ENCODE results near the gene NACC2.
A peak's percentile ranks its signal among the peaks of the same experiment; 100 is the strongest.

The NACC2 gene

GRCh38 chr9:136051837-136052471 is 43.1 kb downstream of the NACC2 start:
- DNase-seq (ENCODE audit: low read depth, low spot score): peak; percentile 93
- peak overlapping the region; percentile 74 for H3K4me3 ChIP-seq (ENCODE audit: low read depth, low read length)
- POLR2A ChIA-PET: interaction anchor here (0.6 to 1.7 kb wide), 6 partner anchors 8 to 854 kb away, joined by 3 to 8 read pairs (median 4); no protein-coding TSS in a partner anchor
- CTCF ChIA-PET: interaction anchor here (0.9 to 1.5 kb wide), 4 partner anchors 11 to 92 kb away, joined by 3 to 4 read pairs (median 3); no protein-coding TSS in a partner anchor
- no peak for TF ChIP-seq CTCF (IDR thresholded peaks at IDR 0.05; ENCODE audit: insufficient read depth, low read length, missing control alignments)

- DNase-seq (ENCODE audit: low read depth, low spot score): no peak
- H3K4me3 ChIP-seq (ENCODE audit: low read depth, low read length): peak overlapping the region; percentile 74
- no peak for TF ChIP-seq CTCF (IDR thresholded peaks at IDR 0.05; ENCODE audit: insufficient read depth, low read length, missing control alignments)
- ChIA-PET CTCF (interaction anchor here (0.9 to 1.5 kb wide), 4 partner anchors 10 to 92 kb away, joined by 3 to 4 read pairs (median 3); no protein-coding TSS in a partner anchor), POLR2A (interaction anchor here (0.6 to 1.7 kb wide), 6 partner anchors 9 to 855 kb away, joined by 3 to 8 read pairs (median 4); no protein-coding TSS in a partner anchor)
These were observed 43.6 kb downstream of the NACC2 start for GRCh38 chr9:136051453-136051836.

GRCh38 chr9:136050701-136051452 is 44.2 kb downstream of the NACC2 start:
- peak overlapping the region; percentile 74 for H3K4me3 ChIP-seq (ENCODE audit: low read depth, low read length)
- DNase-seq (ENCODE audit: low read depth, low spot score): no peak
- ChIA-PET POLR2A (interaction anchor here (0.6 to 1.7 kb wide), 4 partner anchors 35 to 855 kb away, joined by 3 to 8 read pairs (median 4); no protein-coding TSS in a partner anchor), CTCF (interaction anchor here (1.2 to 1.5 kb wide), 4 partner anchors 10 to 91 kb away, joined by 3 to 4 read pairs (median 3); no protein-coding TSS in a partner anchor)
- no peak for TF ChIP-seq CTCF (IDR thresholded peaks at IDR 0.05; ENCODE audit: insufficient read depth, low read length, missing control alignments)

GRCh38 chr9:136050266-136050700 is 44.8 kb downstream of the NACC2 start:
- ChIA-PET CTCF (interaction anchor here (1.2 kb wide), 1 partner anchor 72 kb away, joined by 3 read pairs; no protein-coding TSS in a partner anchor), POLR2A (no interaction called here)
- peak overlapping the region; percentile 74 for H3K4me3 ChIP-seq (ENCODE audit: low read depth, low read length)
- no peak for DNase-seq (ENCODE audit: low read depth, low spot score)
- no peak for TF ChIP-seq CTCF (IDR thresholded peaks at IDR 0.05; ENCODE audit: insufficient read depth, low read length, missing control alignments)

GRCh38 chr9:136049491-136050265 is 45.4 kb downstream of the NACC2 start:
- no peak for DNase-seq (ENCODE audit: low read depth, low spot score)
- H3K4me3 ChIP-seq (ENCODE audit: low read depth, low read length): peak overlapping the region; percentile 74
- no peak for TF ChIP-seq CTCF (IDR thresholded peaks at IDR 0.05; ENCODE audit: insufficient read depth, low read length, missing control alignments)
- ChIA-PET CTCF (interaction anchor here (1.2 kb wide), 1 partner anchor 73 kb away, joined by 3 read pairs; no protein-coding TSS in a partner anchor), POLR2A (no interaction called here)
